Measurements from ENCODE around the gene FAF1.

DNA sequence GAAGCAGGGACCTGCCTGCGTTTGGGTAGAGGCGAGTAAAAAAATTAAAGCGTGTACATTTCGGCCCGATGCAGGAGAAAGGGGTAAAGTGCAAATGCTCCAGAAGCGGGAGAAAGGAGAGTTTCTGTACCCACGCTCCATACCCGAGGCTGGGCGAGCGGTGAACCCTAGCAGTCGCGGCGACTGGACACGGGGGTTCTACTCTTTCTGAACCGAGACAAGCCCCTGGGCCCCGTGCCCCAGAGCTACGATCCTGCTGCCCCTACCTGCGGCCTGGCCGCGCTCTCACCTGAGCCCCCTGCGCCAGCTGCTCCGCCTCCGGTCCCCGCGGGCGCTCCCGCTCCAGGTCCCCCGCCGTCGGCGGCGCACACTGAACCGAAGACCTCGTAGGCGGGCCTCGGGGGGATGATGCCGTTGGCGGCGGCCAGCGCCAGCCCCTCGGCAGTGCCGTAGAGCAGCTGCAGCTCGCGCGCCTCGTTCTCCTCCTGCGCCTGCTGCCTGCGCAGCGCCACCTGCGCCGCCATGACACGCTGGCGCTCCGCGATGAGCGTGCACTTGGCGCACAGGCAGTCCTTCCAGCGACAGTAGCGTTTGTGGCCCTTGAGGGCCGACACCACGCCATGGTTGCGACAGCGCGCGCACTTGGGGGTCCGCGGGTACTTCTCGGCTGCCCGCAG is 539.2 kb downstream of the FAF1 start:
- TF ChIP-seq EZH2 (IDR thresholded peaks at IDR 0.05; ENCODE audit: borderline replicate concordance, low read depth, low read length, severe bottlenecking) (peak; percentile 100), POLR2AphosphoS5 (IDR thresholded peaks at IDR 0.05; ENCODE audit: insufficient read depth, low read depth, low read length) (no peak), POLR2A (IDR thresholded peaks at IDR 0.05; ENCODE audit: low read depth, low read length) (no peak), FOS (IDR thresholded peaks at IDR 0.05; ENCODE audit: borderline replicate concordance, insufficient read depth, low read length) (no peak), MYC (IDR thresholded peaks at IDR 0.05; ENCODE audit: low read depth, low read length) (no peak)
- TF ChIP-seq, protein P1, sequence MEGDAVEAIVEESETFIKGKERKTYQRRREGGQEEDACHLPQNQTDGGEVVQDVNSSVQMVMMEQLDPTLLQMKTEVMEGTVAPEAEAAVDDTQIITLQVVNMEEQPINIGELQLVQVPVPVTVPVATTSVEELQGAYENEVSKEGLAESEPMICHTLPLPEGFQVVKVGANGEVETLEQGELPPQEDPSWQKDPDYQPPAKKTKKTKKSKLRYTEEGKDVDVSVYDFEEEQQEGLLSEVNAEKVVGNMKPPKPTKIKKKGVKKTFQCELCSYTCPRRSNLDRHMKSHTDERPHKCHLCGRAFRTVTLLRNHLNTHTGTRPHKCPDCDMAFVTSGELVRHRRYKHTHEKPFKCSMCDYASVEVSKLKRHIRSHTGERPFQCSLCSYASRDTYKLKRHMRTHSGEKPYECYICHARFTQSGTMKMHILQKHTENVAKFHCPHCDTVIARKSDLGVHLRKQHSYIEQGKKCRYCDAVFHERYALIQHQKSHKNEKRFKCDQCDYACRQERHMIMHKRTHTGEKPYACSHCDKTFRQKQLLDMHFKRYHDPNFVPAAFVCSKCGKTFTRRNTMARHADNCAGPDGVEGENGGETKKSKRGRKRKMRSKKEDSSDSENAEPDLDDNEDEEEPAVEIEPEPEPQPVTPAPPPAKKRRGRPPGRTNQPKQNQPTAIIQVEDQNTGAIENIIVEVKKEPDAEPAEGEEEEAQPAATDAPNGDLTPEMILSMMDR (IDR thresholded peaks at IDR 0.05; ENCODE audit: extremely low read depth in 1 of 2, insufficient read depth in 1 of 2, low read depth in 1 of 2, low read length in 2 of 2): no peak
- TF ChIP-seq, protein P2, sequence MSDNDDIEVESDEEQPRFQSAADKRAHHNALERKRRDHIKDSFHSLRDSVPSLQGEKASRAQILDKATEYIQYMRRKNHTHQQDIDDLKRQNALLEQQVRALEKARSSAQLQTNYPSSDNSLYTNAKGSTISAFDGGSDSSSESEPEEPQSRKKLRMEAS (IDR thresholded peaks at IDR 0.05; ENCODE audit: insufficient read depth, insufficient read length): no peak
